NCI-H146 treated with DMSO at 0.1 percent for 48 hours (cell line): ENCODE results near the gene ARHGAP30.
"Not testable (repeated sequence)": the region's sequence is repeated elsewhere in the genome, so short reads cannot be mapped to it uniquely, and the experiment has no call there.

Experiments
- DNase-seq: peaks from one replicate; lab custom pipeline; 2025; ENCODE audit not compliant: unreplicated experiment; lab: John Stamatoyannopoulos, UW

The ARHGAP30 gene

DNA sequence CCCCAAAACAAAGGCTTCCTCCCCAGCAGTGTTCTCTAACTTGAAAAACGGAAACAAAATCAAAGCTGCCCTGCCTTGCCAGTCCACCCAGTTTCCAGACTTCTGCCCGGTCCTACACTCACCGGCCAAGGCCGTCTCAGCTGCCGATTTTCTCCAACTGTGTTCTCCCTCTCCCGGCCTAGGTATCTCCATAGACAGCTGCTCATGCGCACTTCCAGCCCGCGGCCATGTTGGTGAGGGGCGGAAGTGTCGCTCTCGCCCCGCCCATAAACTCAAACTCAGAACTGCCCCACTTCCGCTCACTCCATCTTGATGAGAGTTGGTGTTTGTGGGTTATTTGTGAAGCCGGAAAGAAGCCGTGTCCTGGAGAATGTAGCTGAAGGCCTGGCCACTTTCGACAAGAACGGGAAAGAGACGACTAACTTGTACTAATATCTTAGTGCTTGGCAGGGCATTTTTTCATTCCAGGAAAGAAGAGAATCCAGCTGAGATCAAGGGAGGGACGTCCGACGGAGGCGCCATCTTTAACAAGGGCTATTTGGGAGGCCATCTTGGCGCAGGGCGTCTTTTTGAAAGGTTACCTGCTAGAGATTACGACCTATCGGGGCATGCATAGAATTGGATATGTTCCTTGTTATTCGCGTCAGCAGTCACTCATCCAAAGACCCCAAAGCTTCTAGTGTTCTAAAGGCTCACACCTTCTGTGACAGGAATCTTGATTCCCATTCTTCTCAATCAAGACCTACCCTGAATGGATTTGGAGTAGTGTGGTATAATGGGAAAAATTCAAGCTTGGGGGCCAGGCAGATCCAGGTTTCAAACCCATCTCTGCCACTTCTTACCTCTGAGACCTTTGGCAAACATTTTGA lies 23.7 kb downstream of the ARHGAP30 start, which contains the start of gene USF1:
TSS of gene USF1 (minus strand) at position 242 of the 869 bp plus-strand sequence. CDS start 2,702 bp downstream, outside the sequence.
- DNase-seq, result peak; percentile 96

DNA sequence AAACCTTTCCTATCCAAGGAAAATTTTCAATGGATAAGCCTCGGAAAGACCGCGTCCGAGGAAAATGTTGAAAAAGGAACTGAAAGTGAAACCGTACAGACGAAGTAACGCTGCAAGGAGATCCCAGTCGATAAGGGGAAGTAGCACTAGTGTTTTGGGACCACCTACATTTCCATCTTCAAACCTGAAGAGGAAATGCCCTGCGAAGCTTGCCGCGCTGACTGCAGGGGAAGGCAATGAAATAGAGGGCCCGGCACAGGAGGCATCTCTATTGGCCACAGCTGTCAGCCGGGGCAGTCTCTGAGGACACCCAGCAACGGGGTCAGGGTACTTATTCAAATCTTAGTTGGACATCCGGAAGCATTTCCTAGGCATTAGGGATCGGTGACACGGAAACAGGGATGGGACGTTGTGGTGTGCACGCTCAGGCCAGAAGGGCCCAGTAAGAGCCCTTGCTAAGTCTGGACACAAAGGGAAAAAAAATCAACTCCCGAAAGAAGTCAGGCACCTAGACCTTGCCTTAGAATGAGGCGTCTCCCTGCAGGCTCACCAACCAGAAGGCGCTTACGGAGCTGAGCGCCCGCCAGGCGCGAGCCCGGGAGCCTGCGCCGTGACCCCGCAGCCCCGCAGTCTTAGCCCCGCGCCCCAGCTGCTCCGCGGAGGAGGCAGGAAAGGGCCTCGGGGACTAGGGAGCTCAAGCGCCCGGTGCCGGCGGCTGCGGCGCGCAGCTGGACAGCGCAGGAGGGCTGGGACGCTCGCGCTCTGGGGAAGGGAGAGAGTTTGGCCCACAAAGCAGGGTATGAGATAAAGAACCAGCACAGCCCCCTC lies 24.6 kb downstream of the ARHGAP30 start:
- peak; percentile 77 for DNase-seq

DNA sequence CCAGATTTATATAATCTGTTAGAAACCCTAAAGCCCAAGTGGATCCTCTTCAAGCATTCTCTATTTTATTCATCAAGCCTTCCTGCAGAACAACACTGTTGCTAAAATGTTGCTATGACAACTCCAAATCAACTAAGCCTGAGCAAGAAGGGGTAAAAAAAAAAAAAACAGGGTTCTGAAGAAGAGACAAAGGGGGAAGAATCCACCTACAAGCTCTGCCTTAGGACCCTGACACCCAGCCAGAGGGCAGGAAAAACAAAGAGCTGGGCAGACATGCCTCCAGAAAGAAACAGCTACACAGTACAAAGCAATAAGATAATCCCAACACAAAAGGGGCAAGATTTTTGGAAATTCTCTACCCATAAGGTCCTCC lies 25.2 kb downstream of the ARHGAP30 start:
- DNase-seq, result no peak

DNA sequence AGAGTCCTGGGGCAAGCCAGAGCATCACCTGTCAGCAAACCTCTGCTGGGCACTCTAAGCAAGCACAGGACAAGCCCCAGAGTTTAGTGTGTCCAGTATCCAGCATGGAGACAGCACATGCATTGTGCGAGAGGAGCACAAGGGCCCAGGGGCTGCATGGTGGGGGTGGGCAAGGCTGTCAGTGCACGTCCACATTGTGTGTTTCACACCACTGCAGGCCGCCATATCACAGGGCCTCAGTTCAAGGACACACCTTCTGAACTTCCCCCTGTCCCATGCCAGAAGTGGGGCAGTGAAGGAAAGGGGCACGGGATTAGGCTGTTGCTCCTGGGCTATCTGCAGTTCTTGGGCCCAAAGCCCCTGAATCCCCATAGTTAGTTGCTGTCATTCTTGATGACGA lies 30.1 kb downstream of the ARHGAP30 start:
- no peak for DNase-seq

DNA sequence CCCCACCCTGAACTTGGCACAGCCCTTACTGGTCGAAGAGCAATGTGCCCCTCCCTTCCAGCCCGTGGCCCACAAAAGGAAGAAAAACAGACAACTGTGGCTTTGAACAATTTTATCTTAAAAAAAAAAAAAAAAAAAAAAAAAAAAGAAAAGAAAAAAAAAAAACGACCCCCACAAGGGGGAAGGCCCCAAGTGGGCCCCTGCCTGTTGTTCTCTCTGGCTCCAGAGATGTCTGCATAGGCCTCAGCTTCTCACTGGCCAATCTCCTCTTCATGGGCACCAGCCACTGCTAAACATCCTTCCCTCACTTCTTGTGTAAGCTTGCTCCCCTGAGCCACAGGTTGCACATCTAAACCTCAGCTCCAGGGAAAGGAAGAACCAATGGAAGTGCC lies 30.5 kb downstream of the ARHGAP30 start:
- DNase-seq, result no peak

DNA sequence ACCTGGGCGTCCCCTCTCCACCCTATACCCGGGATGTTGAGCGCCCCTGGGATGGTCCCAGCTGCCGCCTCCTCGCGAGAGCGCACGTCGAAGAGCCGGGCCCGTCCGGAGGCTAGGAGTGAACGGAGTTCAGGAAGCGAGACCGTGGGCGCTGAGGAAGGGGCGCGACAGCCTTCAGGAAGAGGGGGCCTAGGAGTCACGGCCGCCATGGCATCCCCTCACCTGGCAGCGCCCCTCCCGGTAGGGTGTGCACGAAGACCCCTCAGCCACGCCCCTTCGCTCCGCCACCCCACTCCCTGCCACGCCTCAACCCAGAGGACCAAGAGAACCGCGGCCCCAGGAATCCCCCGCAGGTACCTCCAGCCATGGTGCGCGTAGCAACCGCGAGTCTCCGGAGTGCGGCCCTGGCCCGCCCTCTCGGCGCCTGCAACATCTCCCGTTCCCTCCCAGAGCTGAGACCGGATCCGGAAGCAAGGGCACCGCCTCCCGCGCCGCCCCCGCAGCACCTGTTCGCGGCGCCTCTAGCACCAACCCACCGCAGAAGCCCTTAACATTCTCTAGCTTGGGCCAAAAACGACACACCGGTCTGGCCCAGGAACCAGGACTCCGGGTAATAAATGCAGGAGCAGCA lies 31.1 kb downstream of the ARHGAP30 start, which contains the start of gene TSTD1:
TSS of gene TSTD1 (minus strand) at position 442 of the 631 bp plus-strand sequence. CDS start at position 367, 75 bp downstream.
- peak; percentile 77 for DNase-seq

DNA sequence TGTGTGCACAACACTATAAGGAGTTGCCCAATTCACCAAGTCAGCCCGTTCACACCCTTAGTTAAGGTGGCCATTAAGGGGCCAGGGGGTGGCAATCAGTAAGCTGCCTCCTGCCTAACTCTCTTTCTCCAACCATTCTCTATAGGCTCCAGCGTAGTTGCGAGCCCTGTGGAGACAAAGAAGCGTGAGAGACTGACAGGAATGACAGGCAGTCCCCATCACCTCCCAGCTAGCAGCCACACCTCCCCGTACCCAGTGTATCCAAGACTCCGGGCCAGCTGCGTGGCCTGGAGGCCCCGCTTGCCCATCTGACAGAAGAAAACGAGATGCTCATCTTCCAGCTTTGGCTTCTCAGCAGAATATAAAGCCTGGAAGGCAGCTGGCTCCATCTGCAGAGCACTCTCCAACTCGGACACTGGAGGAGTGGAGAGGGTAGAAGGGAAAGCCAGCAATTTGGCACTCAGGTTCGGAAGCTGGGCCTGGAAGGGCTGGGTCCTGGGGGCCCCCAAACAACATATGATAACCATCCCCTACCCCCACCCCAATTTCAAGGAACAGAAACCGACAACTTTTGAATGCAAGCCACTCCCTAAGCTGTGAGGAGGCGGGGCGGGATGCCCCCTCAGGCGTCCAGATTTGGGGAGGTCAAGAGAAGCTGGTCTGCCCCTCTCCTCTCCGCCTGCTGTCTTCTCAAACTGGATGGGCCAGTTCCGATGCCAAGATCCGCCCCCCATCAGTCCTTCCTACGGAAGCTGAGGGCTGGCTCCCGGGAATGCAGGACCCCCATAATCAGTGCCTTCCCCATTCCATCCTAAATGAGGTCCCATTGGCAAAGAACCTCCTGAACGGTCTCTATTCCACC lies 31.8 kb downstream of the ARHGAP30 start:
- DNase-seq, result no peak

DNA sequence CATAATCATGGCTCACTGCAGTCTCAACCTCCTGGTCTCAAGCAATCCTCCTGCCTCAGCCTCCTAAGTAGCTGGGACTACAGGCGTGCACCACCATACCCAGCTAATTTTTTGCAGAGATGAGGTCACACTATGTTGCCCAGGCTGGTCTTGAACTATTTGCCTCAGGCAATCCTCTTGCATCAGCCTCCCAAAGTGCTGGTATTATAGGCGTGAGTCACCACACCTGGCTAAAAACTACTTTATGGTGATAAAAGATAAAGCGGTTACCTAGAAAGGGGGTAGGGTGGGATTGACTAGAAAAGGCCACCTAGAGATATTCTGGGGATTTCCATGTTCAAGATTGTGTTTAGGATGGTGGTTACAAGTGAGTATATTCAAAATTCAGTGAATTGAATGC lies 35.9 kb downstream of the ARHGAP30 start:
- no peak for DNase-seq

DNA sequence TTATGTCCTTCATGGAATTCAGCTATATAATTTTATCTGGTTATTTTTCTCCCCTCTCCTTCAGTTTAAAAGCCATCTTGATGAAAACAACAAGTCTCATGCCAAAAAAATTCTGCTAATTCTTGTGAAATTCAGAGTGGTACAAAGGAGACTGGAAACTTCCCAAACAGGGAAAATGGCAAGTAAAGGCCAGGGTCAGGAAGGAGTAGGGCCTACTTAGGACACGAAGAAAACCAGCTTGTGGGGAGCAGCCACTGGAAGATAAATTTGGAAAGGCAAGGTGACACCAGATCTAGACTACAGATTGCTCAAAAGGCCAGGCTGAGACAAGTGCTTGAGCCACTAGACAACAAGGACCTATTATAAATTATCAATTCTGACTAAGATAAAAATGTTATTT lies 37.3 kb downstream of the ARHGAP30 start:
- no peak for DNase-seq

DNA sequence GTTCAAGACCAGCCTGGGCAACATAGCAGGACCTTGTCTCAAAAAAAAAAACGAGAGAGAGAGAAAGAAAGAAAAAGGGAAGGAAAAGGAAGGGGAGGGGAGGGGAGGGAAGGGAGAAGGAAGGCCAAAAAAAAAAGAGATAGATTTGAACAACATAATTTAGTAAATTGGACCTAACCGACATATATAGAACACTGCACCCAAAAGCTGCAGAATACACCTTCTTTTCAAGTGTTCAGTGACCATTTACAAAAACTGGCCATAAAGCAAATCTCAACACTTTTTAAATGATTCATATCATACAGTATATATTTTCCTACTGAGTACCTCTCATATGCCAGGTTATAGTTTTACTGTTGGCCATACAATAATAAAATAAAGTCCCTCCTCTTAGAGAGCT lies 37.8 kb downstream of the ARHGAP30 start:
- DNase-seq, result no peak

DNA sequence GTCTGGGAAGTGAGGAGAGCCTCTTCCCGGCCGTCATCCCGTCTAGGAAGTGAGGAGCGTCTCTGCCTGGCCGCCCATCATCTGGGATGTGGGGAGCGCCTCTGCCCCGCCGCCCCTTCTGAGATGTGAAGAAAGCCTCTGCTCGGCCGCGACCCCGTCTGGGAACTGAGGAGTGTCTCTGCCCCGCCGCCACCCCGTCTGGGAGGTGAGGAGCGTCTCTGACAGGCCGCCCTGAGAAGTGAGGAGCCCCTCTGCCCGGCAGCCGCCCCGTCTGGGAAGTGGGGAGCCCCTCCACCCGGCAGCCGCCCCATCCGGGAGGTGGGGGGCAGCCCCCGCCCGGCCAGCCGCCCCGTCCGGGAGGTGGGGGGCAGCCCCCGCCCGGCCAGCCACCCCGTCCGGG lies 40.2 kb downstream of the ARHGAP30 start:
- DNase-seq, result not testable (repeated sequence)

DNA sequence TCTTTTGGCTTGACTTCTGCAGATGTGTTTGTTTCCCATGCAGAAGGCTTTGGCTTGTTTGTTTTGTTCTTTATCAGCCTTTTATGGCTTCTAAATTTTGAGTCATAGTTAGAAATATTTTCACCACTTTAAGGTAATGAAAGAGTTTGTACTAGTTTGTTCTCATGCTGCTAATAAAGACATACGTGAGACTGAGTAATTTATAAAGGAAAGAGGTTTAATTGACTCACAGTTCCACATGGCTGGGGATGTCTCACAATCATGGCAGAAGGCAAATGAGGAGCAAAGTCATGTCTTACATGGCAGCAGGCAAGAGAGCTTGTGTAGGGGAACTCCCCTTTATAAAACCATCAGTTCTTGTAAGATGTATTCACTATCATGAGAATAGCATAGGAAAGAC lies 42.7 kb downstream of the ARHGAP30 start:
- DNase-seq, result not testable (repeated sequence)

DNA sequence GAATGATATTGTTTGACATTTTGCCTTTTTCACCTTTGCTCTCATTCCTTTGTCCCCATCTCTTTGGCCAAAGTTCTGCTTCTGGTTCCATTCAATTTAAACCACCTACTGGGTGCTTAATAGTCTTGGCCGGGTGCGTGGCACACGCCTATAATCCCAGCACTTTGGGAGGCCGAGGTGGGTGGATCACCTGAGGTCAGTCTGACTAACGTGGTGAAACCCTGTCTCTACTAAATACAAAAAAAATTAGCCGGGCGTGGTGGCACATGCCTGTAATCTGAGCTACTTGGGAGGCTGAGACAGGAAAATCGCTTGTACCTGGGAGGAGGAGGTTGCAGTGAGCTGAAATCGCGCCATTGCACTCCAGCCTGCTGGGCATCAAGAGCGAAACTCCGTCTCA lies 47.3 kb downstream of the ARHGAP30 start:
- DNase-seq, result not testable (repeated sequence)

DNA sequence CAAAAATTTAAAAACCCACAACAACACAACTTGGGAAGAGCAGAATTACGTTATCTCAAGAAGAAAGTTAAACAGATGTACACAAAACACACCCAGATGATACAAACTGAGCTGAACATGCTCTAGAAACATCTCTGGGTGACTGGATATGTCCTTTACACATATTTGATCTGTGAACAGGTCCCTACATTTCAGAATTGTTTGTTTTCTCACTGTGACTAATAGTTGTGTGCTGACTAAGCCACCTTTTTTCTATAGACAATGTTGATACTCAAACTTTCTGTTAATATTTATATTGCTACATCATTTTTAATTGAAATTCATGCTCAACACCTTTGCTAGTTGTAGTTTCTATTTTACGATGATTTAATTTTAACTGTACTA lies 47.7 kb downstream of the ARHGAP30 start:
- DNase-seq, result no peak

DNA sequence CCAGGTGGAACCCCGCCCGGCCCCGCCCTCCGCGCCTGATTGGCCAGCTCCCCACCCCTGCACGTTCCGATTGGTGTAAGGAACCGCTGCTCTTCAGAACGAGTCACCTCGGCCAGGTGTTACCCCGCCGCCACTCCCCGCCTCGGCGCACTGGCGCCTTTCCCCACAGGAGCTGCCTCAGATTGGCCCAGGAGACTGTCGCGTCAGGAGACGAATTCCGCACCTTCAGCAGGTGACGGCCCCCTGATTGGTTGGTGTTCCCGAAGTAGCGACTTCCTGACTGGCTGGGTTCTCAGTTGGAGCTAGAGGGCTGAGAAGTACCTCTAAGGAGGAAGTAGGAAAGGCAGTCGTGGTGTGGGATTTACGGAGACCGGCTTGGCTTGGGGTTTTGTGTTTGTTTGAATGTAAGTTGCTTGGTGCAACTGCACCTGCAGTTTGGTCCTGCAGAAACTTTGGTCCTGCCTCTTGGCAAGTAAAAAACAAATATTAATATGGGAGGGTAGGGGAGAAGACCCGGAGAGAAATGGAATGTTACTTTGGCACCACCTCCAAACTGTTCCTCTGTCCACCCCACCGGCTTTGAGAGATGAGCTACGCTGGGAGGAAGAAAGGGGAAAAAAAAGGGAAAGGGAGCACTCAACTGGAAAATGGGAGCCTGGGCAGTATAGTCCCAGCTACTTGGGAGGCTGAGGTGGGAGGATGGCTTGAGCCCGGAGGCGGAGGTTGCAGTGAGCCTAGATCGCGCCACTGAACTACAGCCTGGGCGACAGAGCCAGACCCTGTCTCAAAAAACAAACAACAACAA lies 48.3 kb downstream of the ARHGAP30 start:
- peak; percentile 98 for DNase-seq

DNA sequence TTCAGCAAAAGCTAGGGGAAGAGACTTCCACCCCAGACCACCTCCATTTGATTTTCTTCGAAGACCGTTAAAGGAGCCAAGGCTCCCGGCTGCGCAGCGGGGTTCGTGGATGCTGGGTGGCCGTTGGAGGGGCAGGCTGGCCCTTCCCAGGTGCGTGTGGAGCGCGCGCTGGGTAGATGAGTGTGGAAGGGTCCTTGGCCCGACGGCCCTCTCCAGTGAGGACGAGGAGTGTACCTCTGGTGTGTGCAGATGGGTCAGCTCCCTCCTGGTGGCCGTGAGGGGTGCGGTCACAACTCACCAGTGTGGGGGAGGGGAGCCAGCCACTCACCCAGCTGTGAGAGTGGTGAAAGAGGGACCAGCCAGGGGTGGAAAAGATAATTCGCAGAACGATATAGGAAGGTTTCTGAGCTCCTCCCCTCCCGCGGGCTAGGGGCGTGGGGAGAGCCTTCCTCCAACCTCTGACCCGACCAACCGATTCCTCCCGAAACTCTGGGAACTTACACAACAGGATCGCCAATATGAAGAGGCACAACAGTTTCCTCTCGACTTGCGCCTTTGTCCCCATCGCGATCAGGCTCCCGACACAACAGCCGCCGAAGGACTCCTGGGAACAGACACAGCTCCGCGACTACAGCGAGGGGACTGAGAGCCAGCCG lies 49.1 kb downstream of the ARHGAP30 start, which contains the start of gene F11R:
TSS of gene F11R (minus strand) at position 644 of the 656 bp plus-strand sequence. CDS start at position 565, 79 bp downstream.
- DNase-seq, result peak; percentile 69

DNA sequence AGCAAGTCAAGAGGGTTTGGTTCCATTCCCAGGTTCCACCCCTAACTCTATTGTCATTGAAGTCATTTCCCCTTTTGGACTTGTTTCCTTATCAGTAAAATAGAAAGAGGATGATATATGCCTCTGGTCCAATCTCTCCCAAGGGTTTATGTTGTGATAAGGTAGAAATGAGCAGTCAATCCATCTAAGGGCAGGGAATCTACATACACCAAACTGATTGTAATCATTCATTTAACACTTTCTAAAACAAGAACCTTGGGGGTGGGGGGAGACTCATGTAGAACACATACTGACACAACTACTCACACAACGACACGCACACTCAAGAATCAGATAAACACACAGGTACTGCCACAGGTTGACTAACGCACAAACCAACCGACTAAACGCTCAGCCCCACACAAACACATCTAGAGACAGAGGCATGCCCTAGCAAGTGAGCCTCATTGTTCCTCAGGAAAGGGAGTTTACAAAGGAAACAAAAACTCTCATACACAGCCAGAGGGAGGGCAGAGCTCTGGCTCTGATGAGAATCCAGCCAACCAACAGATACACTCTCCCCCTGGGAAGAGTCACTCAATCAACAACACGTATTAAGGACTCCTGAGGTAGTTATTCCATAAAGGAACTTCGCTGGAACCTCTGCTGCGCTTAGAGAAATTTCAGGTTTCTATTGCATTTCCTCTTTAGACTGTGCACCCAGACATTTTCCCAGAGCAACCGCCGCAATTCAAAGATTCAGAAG lies 49.8 kb downstream of the ARHGAP30 start:
- DNase-seq, result peak; percentile 40

DNA sequence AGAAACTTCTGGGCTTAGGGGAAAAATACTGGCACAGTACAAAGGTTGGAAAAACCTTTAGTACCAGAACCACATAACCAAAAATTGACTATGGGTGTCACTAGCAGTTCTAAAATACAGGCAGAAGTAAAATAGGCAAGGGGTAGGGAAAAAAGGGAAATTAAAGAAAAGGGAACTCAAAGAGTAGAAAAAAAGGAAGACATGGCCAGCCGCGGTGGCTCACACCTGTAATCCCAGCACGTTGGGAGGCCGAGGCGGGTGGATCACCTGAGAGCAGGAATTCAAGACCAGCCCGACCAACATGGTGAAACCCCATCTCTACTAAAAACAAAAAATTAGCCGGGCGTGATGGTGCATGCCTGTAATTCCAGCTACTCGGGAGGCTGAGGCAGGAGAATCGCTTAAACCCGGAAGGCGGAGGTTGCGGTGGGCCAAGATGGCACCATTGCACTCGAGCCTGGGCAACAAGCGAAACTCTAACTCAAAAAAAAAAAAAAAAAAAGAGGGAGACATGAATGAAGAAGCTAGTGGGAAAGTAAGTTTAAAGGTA lies 50.5 kb downstream of the ARHGAP30 start:
- DNase-seq, result not testable (repeated sequence)
